HepG2 (cell line): Measurements from ENCODE around the gene DDIT4. TPM values are rescaled to one million over a fixed set of nuclear protein-coding genes. Genes with fewer than 3 reads are reported as not detected.

ENCODE experiments used
- HNRNPL ChIP-seq: fragments of 200-400 bp; formaldehyde crosslinking; IDR thresholded peaks from 2 replicates; pipeline ENCODE4 v1.6.1; 2017; ENCODE audit warnings: mild to moderate bottlenecking, low read depth, low read length
- NCOA1 ChIP-seq: sonication (generic); formaldehyde crosslinking; IDR thresholded peaks from 2 replicates; pipeline ENCODE4 v1.9.0; 2021; ENCODE audit warnings: missing genetic modification reagents
- NFIB ChIP-seq: sonication (generic); formaldehyde crosslinking; IDR thresholded peaks from 2 replicates; pipeline ENCODE4 v1.9.0; 2021; ENCODE audit warnings: missing genetic modification reagents, mild to moderate bottlenecking, borderline replicate concordance
- SALL2 ChIP-seq: sonication (generic); formaldehyde crosslinking; IDR thresholded peaks from 2 replicates; pipeline ENCODE4 v1.8.1; 2023; ENCODE audit warnings: mild to moderate bottlenecking, missing genetic modification reagents, inconsistent platforms
- YY1 ChIP-seq: IDR thresholded peaks from 2 replicates; pipeline ENCODE4 v1.6.1; 2011; ENCODE audit warnings: low read length, low read depth, moderate library complexity, mild to moderate bottlenecking; ENCODE audit not compliant: insufficient read depth, insufficient replicate concordance
- ZMYM2 ChIP-seq: sonication (generic); formaldehyde crosslinking; IDR thresholded peaks from 2 replicates; pipeline ENCODE4 v1.8.0; 2022; ENCODE audit warnings: mild to moderate bottlenecking, missing genetic modification reagents
- ZNF703 ChIP-seq: sonication (generic); formaldehyde crosslinking; IDR thresholded peaks from 2 replicates; pipeline ENCODE4 v1.5.1; 2020; ENCODE audit warnings: missing genetic modification reagents, mild to moderate bottlenecking, moderate library complexity, borderline replicate concordance
- ZNF777 ChIP-seq: sonication (generic); formaldehyde crosslinking; IDR thresholded peaks from 2 replicates; pipeline ENCODE4 v1.4.0; 2020; ENCODE audit warnings: missing genetic modification reagents
- ZNF792 ChIP-seq: IDR thresholded peaks from 2 replicates; pipeline ENCODE4 v1.6.1; 2016
- ZSCAN21 ChIP-seq: sonication (generic); formaldehyde crosslinking; IDR thresholded peaks from 2 replicates; pipeline ENCODE4 v1.8.0; 2022; ENCODE audit warnings: mild to moderate bottlenecking, missing genetic modification reagents, moderate library complexity, borderline replicate concordance
- polyA plus RNA-seq, 8 experiments: library from polyadenylated mRNA; depleted of rRNA in 3 of 8; stranded (reverse) in 7 of 8; unstranded in 1 of 8; fragments of >200 nt; fragmentation: Illumina TruSeq in 4 of 8; extraction: Trizol in 4 of 8; gene quantifications; 2 replicates each; pipeline versions ENCODE4 v1.2.1 to v1.2.3, GENCODE V29; 2011 to 2016; ENCODE audit warnings: low read depth in 4 of 8, missing spikeins in 1 of 8, mixed read lengths in 1 of 8; ENCODE audit not compliant: insufficient read depth in 1 of 8
- total RNA-seq, 5 experiments: library from RNA; depleted of rRNA; stranded (reverse); fragments of >200 nt; fragmentation: Illumina TruSeq; extraction: Trizol; gene quantifications; 2 replicates each; pipeline ENCODE4 v1.2.3, GENCODE V29; 2016; ENCODE audit warnings: low read depth in 1 of 5
- TF ChIP-seq, protein P1 (sequence below): IDR thresholded peaks from 2 replicates; pipeline ENCODE4 v1.6.1; 2016; ENCODE audit warnings: low read depth, missing genetic modification reagents, missing compliant biosample characterization
- TF ChIP-seq, protein P2 (sequence below): sonication (generic); formaldehyde crosslinking; IDR thresholded peaks from 2 replicates; pipeline ENCODE4 v1.5.1; 2020; ENCODE audit warnings: mild to moderate bottlenecking, missing genetic modification reagents, moderate library complexity
- TF ChIP-seq, protein P3 (sequence below): sonication (generic); formaldehyde crosslinking; IDR thresholded peaks from 2 replicates; pipeline ENCODE4 v1.8.0; 2022; ENCODE audit warnings: missing genetic modification reagents, mild to moderate bottlenecking, borderline replicate concordance
- TF ChIP-seq, protein P4 (sequence below): sonication (generic); formaldehyde crosslinking; conservative IDR thresholded peaks from 2 replicates; pipeline ENCODE4 v1.8.1; 2023; ENCODE audit warnings: missing genetic modification reagents
- TF ChIP-seq, protein P5 (sequence below): sonication (generic); formaldehyde crosslinking; IDR thresholded peaks from 2 replicates; pipeline ENCODE4 v1.5.0; 2020; ENCODE audit warnings: mild to moderate bottlenecking, missing genetic modification reagents
- TF ChIP-seq, protein P6 (sequence below): sonication (generic); formaldehyde crosslinking; IDR thresholded peaks from 2 replicates; pipeline ENCODE4 v1.5.0; 2020; ENCODE audit warnings: missing genetic modification reagents

The DDIT4 gene
- total and polyA plus RNA-seq, 2 of the 13 experiments (the other 11 are each of a cell fraction or from before 2014, with no cell fraction given) = 35.6 to 40.7 TPM

DNA sequence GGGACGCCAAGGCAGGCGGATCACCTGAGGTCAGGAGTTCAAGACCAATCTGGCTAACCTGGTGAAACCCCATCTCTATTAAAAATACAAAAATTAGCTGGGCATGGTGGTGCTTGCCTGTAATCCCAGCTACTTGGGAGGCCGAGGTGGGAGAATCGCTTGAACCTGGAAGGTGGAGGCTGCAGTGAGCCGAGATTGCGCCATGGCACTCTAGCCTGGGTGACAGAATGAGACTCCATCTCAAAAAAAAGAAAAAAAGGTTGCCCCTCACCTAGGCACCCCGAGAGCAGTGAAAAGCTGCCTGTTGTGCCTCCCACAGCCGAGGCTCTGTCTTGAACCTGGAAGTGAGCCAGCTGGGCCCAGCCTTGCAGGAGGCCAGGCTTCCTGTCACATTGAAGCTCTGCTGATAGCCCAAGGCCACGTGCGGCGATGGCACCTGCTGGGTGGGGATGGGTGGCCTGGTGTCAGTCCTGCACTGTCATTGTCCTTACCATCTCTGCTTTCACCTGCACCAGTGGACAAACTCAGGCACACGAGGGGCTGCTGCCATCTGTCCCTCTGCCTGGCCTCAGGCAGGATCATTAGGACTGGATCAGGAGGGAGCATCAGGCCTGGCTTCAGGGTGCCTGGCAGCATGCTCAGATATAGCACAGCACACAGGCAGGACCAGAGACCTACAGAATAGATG is 43.2 kb downstream of the DDIT4 start (continued):
- TF ChIP-seq, protein P1, sequence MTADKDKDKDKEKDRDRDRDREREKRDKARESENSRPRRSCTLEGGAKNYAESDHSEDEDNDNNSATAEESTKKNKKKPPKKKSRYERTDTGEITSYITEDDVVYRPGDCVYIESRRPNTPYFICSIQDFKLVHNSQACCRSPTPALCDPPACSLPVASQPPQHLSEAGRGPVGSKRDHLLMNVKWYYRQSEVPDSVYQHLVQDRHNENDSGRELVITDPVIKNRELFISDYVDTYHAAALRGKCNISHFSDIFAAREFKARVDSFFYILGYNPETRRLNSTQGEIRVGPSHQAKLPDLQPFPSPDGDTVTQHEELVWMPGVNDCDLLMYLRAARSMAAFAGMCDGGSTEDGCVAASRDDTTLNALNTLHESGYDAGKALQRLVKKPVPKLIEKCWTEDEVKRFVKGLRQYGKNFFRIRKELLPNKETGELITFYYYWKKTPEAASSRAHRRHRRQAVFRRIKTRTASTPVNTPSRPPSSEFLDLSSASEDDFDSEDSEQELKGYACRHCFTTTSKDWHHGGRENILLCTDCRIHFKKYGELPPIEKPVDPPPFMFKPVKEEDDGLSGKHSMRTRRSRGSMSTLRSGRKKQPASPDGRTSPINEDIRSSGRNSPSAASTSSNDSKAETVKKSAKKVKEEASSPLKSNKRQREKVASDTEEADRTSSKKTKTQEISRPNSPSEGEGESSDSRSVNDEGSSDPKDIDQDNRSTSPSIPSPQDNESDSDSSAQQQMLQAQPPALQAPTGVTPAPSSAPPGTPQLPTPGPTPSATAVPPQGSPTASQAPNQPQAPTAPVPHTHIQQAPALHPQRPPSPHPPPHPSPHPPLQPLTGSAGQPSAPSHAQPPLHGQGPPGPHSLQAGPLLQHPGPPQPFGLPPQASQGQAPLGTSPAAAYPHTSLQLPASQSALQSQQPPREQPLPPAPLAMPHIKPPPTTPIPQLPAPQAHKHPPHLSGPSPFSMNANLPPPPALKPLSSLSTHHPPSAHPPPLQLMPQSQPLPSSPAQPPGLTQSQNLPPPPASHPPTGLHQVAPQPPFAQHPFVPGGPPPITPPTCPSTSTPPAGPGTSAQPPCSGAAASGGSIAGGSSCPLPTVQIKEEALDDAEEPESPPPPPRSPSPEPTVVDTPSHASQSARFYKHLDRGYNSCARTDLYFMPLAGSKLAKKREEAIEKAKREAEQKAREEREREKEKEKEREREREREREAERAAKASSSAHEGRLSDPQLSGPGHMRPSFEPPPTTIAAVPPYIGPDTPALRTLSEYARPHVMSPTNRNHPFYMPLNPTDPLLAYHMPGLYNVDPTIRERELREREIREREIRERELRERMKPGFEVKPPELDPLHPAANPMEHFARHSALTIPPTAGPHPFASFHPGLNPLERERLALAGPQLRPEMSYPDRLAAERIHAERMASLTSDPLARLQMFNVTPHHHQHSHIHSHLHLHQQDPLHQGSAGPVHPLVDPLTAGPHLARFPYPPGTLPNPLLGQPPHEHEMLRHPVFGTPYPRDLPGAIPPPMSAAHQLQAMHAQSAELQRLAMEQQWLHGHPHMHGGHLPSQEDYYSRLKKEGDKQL (CRISPR knock-in tag) = 0 out of 2 replicates have a peak, but pooled peaks have one; percentile 24
- TF ChIP-seq, protein P2, sequence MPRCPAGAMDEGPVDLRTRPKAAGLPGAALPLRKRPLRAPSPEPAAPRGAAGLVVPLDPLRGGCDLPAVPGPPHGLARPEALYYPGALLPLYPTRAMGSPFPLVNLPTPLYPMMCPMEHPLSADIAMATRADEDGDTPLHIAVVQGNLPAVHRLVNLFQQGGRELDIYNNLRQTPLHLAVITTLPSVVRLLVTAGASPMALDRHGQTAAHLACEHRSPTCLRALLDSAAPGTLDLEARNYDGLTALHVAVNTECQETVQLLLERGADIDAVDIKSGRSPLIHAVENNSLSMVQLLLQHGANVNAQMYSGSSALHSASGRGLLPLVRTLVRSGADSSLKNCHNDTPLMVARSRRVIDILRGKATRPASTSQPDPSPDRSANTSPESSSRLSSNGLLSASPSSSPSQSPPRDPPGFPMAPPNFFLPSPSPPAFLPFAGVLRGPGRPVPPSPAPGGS (CRISPR knock-in tag) = 0 out of 2 replicates have a peak, but pooled peaks have one; percentile 8
- TF ChIP-seq YY1 = peak; percentile 40
- TF ChIP-seq, protein P3, sequence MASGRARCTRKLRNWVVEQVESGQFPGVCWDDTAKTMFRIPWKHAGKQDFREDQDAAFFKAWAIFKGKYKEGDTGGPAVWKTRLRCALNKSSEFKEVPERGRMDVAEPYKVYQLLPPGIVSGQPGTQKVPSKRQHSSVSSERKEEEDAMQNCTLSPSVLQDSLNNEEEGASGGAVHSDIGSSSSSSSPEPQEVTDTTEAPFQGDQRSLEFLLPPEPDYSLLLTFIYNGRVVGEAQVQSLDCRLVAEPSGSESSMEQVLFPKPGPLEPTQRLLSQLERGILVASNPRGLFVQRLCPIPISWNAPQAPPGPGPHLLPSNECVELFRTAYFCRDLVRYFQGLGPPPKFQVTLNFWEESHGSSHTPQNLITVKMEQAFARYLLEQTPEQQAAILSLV (CRISPR knock-in tag) = peak; percentile 90
- TF ChIP-seq ZMYM2 (CRISPR knock-in tag) = peak; percentile 87
- TF ChIP-seq, protein P4, sequence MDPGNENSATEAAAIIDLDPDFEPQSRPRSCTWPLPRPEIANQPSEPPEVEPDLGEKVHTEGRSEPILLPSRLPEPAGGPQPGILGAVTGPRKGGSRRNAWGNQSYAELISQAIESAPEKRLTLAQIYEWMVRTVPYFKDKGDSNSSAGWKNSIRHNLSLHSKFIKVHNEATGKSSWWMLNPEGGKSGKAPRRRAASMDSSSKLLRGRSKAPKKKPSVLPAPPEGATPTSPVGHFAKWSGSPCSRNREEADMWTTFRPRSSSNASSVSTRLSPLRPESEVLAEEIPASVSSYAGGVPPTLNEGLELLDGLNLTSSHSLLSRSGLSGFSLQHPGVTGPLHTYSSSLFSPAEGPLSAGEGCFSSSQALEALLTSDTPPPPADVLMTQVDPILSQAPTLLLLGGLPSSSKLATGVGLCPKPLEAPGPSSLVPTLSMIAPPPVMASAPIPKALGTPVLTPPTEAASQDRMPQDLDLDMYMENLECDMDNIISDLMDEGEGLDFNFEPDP (CRISPR knock-in tag) = 0 out of 2 replicates have a peak, but pooled peaks have one; percentile 76
- TF ChIP-seq, protein P5, sequence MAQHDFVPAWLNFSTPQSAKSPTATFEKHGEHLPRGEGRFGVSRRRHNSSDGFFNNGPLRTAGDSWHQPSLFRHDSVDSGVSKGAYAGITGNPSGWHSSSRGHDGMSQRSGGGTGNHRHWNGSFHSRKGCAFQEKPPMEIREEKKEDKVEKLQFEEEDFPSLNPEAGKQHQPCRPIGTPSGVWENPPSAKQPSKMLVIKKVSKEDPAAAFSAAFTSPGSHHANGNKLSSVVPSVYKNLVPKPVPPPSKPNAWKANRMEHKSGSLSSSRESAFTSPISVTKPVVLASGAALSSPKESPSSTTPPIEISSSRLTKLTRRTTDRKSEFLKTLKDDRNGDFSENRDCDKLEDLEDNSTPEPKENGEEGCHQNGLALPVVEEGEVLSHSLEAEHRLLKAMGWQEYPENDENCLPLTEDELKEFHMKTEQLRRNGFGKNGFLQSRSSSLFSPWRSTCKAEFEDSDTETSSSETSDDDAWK (CRISPR knock-in tag) = no peak
- peak; percentile 54; the same call in 1 of the 2 replicates for TF ChIP-seq ZNF777 (CRISPR knock-in tag)
- TF ChIP-seq HNRNPL = peak; percentile 81
- TF ChIP-seq, protein P6, sequence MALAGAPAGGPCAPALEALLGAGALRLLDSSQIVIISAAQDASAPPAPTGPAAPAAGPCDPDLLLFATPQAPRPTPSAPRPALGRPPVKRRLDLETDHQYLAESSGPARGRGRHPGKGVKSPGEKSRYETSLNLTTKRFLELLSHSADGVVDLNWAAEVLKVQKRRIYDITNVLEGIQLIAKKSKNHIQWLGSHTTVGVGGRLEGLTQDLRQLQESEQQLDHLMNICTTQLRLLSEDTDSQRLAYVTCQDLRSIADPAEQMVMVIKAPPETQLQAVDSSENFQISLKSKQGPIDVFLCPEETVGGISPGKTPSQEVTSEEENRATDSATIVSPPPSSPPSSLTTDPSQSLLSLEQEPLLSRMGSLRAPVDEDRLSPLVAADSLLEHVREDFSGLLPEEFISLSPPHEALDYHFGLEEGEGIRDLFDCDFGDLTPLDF (CRISPR knock-in tag) = no peak
- peak; percentile 67; the same call in 1 of the 2 replicates for TF ChIP-seq ZSCAN21 (CRISPR knock-in tag)
- 0 out of 2 replicates have a peak, but pooled peaks have one; percentile 74 for TF ChIP-seq NCOA1
- peak; percentile 74; the same call in 1 of the 2 replicates for TF ChIP-seq SALL2
- TF ChIP-seq ZNF792 = peak; percentile 94
- no peak for TF ChIP-seq ZNF703
- 0 out of 2 replicates have a peak, but pooled peaks have one; percentile 57 for TF ChIP-seq NFIB (CRISPR knock-in tag)
